Activated CD4-positive, alpha-beta T cell treated with anti-CD3 and anti-CD28 coated beads for 36 hours (primary cell): ENCODE data around the gene ENPP5. TPM values are rescaled to one million over a fixed set of nuclear protein-coding genes. Genes with fewer than 3 reads are reported as not detected.
"Not testable (repeated sequence)": the region's sequence is repeated elsewhere in the genome, so short reads cannot be mapped to it uniquely, and the experiment has no call there.

Experiments used
- ATAC-seq: fragments of 200-7000 bp; cut with Tn5 transposase; one replicate; pipeline ENCODE4 v1.10.0; 2021; ENCODE audit warnings: mild to moderate bottlenecking, moderate library complexity
- CTCF ChIA-PET: fragments of 350-600 bp; sonication (Branson Sonifier 250); formaldehyde crosslinking; loops from one replicate; lab custom pipeline; 2021; ENCODE audit warnings: antibody characterized with exemption; lab: Charles Lee
- POLR2A ChIA-PET: fragments of 350-600 bp; sonication (Branson Sonifier 250); formaldehyde crosslinking; loops from one replicate; lab custom pipeline; 2021; ENCODE audit warnings: antibody characterized with exemption, inconsistent platforms; lab: Charles Lee
- DNase-seq: peaks from one replicate; pipeline ENCODE4 v3.0.0-alpha.2; 2020
- H3K27ac Mint-ChIP-seq: one replicate; pipeline ENCODE4 v1.8.0; 2021; ENCODE audit warnings: mixed read lengths
- H3K27me3 Mint-ChIP-seq: one replicate; pipeline ENCODE4 v1.8.0; 2021; ENCODE audit warnings: mixed read lengths
- H3K36me3 Mint-ChIP-seq: one replicate; pipeline ENCODE4 v1.8.0; 2021; ENCODE audit warnings: low read depth, mixed read lengths
- H3K4me1 Mint-ChIP-seq: one replicate; pipeline ENCODE4 v1.8.0; 2021; ENCODE audit warnings: mixed read lengths
- H3K4me3 Mint-ChIP-seq: one replicate; pipeline ENCODE4 v1.8.0; 2021; ENCODE audit warnings: mild to moderate bottlenecking, moderate library complexity, mixed read lengths
- H3K9me3 Mint-ChIP-seq: one replicate; pipeline ENCODE4 v1.8.0; 2021; ENCODE audit warnings: low read depth, mixed read lengths
- intact Hi-C, 2 experiments: fragments of 100-400 bp; cut with DNase I in 1 of 2; cut with micrococcal nuclease in 1 of 2; formaldehyde crosslinking; loops; one replicate each; pipeline versions ENCODE4 v1.14.2 to v1.15.1; 2022 to 2024; cut with DNase I, micrococcal nuclease
- total RNA-seq, 2 experiments: library from RNA; stranded (reverse); gene quantifications; one replicate each; pipeline ENCODE4 v1.2.3, GENCODE V29; 2021

Gene ENPP5
- total RNA-seq, 2 experiments from 2014 or later: 0.16 to 0.23 TPM

GRCh38 chr6:46174904-46175303 lies 4.1 kb upstream of the ENPP5 start:
- DNase-seq: no peak
- Mint-ChIP-seq H3K4me3 (no peak overlapping the region), H3K4me1 (peaks cover 21% of the 10 kb centered on the region), H3K36me3 (no peaks in the 10 kb centered on the region), H3K27ac (no peak overlapping the region), H3K27me3 (peaks cover 38% of the 10 kb centered on the region), H3K9me3 (no peaks in the 10 kb centered on the region)
- POLR2A ChIA-PET: no interaction called here
- CTCF ChIA-PET: no interaction called here
- intact Hi-C loops: loop anchor here (2.0 to 5.0 kb wide), 3 partner anchors 42 to 46 kb away; no protein-coding TSS in a partner anchor
- no peak for ATAC-seq

- H3K4me1 Mint-ChIP-seq: peaks cover 21% of the 10 kb centered on the region
- no peak overlapping the region for H3K4me3 Mint-ChIP-seq
- peaks cover 26% of the 10 kb centered on the region for H3K27me3 Mint-ChIP-seq
- no peaks in the 10 kb centered on the region for H3K9me3 Mint-ChIP-seq
- no peak for DNase-seq
- ChIA-PET POLR2A (no interaction called here), CTCF (no interaction called here)
- intact Hi-C loops: loop anchor here in 1 of 2 experiments (5.0 kb wide), 1 partner anchor 40 kb away; no protein-coding TSS in a partner anchor
- H3K27ac Mint-ChIP-seq: no peak overlapping the region
- no peaks in the 10 kb centered on the region for H3K36me3 Mint-ChIP-seq
- no peak for ATAC-seq
Observed at GRCh38 chr6:46172176-46172575, 1.4 kb upstream of the ENPP5 start.

- DNase-seq: no peak
- Mint-ChIP-seq H3K4me3 (no peak overlapping the region), H3K27ac (no peak overlapping the region), H3K9me3 (no peaks in the 10 kb centered on the region), H3K27me3 (peaks cover 3% of the 10 kb centered on the region), H3K4me1 (no peaks in the 10 kb centered on the region), H3K36me3 (no peaks in the 10 kb centered on the region)
- intact Hi-C loops: no loop called here
- ChIA-PET POLR2A (no interaction called here), CTCF (no interaction called here)
- no peak for ATAC-seq
Observed at GRCh38 chr6:46160102-46160501, 10.7 kb downstream of the ENPP5 start.

GRCh38 chr6:46159229-46159628 lies 11.6 kb downstream of the ENPP5 start:
- no peak for ATAC-seq
- no peaks in the 10 kb centered on the region for H3K36me3 Mint-ChIP-seq
- no peak overlapping the region for H3K27ac Mint-ChIP-seq
- no peak overlapping the region for H3K4me3 Mint-ChIP-seq
- CTCF ChIA-PET: no interaction called here
- H3K4me1 Mint-ChIP-seq: no peaks in the 10 kb centered on the region
- no peaks in the 10 kb centered on the region for H3K9me3 Mint-ChIP-seq
- DNase-seq: no peak
- peaks cover 3% of the 10 kb centered on the region for H3K27me3 Mint-ChIP-seq
- POLR2A ChIA-PET: no interaction called here
- intact Hi-C loops: no loop called here

- peaks cover 3% of the 10 kb centered on the region for H3K27me3 Mint-ChIP-seq
- no peak for ATAC-seq
- no peaks in the 10 kb centered on the region for H3K36me3 Mint-ChIP-seq
- H3K27ac Mint-ChIP-seq: no peak overlapping the region
- ChIA-PET CTCF (interaction anchor here (0.7 kb wide), 1 partner anchor 403 kb away, joined by 5 read pairs; no protein-coding TSS in a partner anchor), POLR2A (no interaction called here)
- DNase-seq: no peak
- no peaks in the 10 kb centered on the region for H3K9me3 Mint-ChIP-seq
- intact Hi-C loops: no loop called here
- H3K4me1 Mint-ChIP-seq: no peaks in the 10 kb centered on the region
- H3K4me3 Mint-ChIP-seq: no peak overlapping the region
Observed at GRCh38 chr6:46156701-46157100, 14.1 kb downstream of the ENPP5 start.

GRCh38 chr6:46149066-46149465 lies 21.7 kb downstream of the ENPP5 start:
- ATAC-seq, intact Hi-C loops, H3K27me3 Mint-ChIP-seq, CTCF ChIA-PET, H3K4me3 Mint-ChIP-seq, H3K9me3 Mint-ChIP-seq, H3K27ac Mint-ChIP-seq, POLR2A ChIA-PET, H3K4me1 Mint-ChIP-seq, H3K36me3 Mint-ChIP-seq, DNase-seq: not testable (repeated sequence)

GRCh38 chr6:46144270-46144669 lies 26.5 kb downstream of the ENPP5 start:
- intact Hi-C loops: no loop called here
- no peaks in the 10 kb centered on the region for H3K4me1 Mint-ChIP-seq
- no peaks in the 10 kb centered on the region for H3K27me3 Mint-ChIP-seq
- no peak overlapping the region for H3K27ac Mint-ChIP-seq
- no peak overlapping the region for H3K4me3 Mint-ChIP-seq
- ChIA-PET CTCF (no interaction called here), POLR2A (no interaction called here)
- ATAC-seq: no peak
- H3K9me3 Mint-ChIP-seq: no peaks in the 10 kb centered on the region
- peaks cover 6% of the 10 kb centered on the region for H3K36me3 Mint-ChIP-seq
- DNase-seq: no peak

- ChIA-PET POLR2A (no interaction called here), CTCF (interaction anchor here (0.8 to 1.5 kb wide), 4 partner anchors 9 to 15 kb away, joined by 3 to 6 read pairs (median 4); no protein-coding TSS in a partner anchor)
- intact Hi-C loops: no loop called here
- Mint-ChIP-seq H3K27me3 (no peaks in the 10 kb centered on the region), H3K9me3 (no peaks in the 10 kb centered on the region), H3K36me3 (peaks cover 8% of the 10 kb centered on the region), H3K4me3 (no peak overlapping the region), H3K4me1 (peaks cover 27% of the 10 kb centered on the region), H3K27ac (no peak overlapping the region)
- DNase-seq: no peak
- ATAC-seq: no peak
Observed at GRCh38 chr6:46138281-46138680, 32.5 kb downstream of the ENPP5 start.

- ChIA-PET CTCF (interaction anchor here (1.5 kb wide), 1 partner anchor 11 kb away, joined by 6 read pairs; no protein-coding TSS in a partner anchor), POLR2A (no interaction called here)
- Mint-ChIP-seq H3K4me1 (peaks cover 27% of the 10 kb centered on the region), H3K4me3 (no peak overlapping the region), H3K27me3 (no peaks in the 10 kb centered on the region), H3K36me3 (peaks cover 4% of the 10 kb centered on the region), H3K27ac (no peak overlapping the region), H3K9me3 (no peaks in the 10 kb centered on the region)
- DNase-seq (no peak), ATAC-seq (peak; percentile 65)
- intact Hi-C loops: no loop called here
Observed at GRCh38 chr6:46137387-46137786, 33.4 kb downstream of the ENPP5 start.

- intact Hi-C loops: no loop called here
- H3K27ac Mint-ChIP-seq: no peak overlapping the region
- H3K4me3 Mint-ChIP-seq: no peak overlapping the region
- peaks cover 3% of the 10 kb centered on the region for H3K36me3 Mint-ChIP-seq
- DNase-seq (no peak), ATAC-seq (no peak)
- H3K9me3 Mint-ChIP-seq: no peaks in the 10 kb centered on the region
- ChIA-PET POLR2A (no interaction called here), CTCF (interaction anchor here (0.6 to 1.5 kb wide), 2 partner anchors 11 to 1072 kb away, joined by 3 to 6 read pairs; no protein-coding TSS in a partner anchor)
- no peaks in the 10 kb centered on the region for H3K27me3 Mint-ChIP-seq
- peaks cover 28% of the 10 kb centered on the region for H3K4me1 Mint-ChIP-seq
Observed at GRCh38 chr6:46136831-46137230, 33.9 kb downstream of the ENPP5 start.

GRCh38 chr6:46135176-46135575 lies 35.6 kb downstream of the ENPP5 start:
- Mint-ChIP-seq H3K9me3 (no peaks in the 10 kb centered on the region), H3K4me3 (no peak overlapping the region), H3K27me3 (no peaks in the 10 kb centered on the region), H3K27ac (no peak overlapping the region), H3K36me3 (peaks cover 2% of the 10 kb centered on the region), H3K4me1 (peaks cover 32% of the 10 kb centered on the region)
- peak; percentile 39 for ATAC-seq
- POLR2A ChIA-PET: no interaction called here
- DNase-seq: no peak
- intact Hi-C loops: no loop called here
- CTCF ChIA-PET: interaction anchor here (0.6 to 1.0 kb wide), 2 partner anchors 8 to 57 kb away, joined by 3 read pairs; no protein-coding TSS in a partner anchor

- no peak overlapping the region for H3K4me3 Mint-ChIP-seq
- ChIA-PET POLR2A (no interaction called here), CTCF (interaction anchor here (0.7 kb wide), 1 partner anchor 14 kb away, joined by 3 read pairs; no protein-coding TSS in a partner anchor)
- H3K27me3 Mint-ChIP-seq: no peaks in the 10 kb centered on the region
- ATAC-seq (no peak), DNase-seq (no peak)
- H3K9me3 Mint-ChIP-seq: no peaks in the 10 kb centered on the region
- intact Hi-C loops: loop anchor here in 1 of 2 experiments (5.0 kb wide), 1 partner anchor 38 kb away; the partner anchor contains the start of gene ENPP5
- H3K27ac Mint-ChIP-seq: no peak overlapping the region
- peaks cover 32% of the 10 kb centered on the region for H3K4me1 Mint-ChIP-seq
- H3K36me3 Mint-ChIP-seq: peaks cover 2% of the 10 kb centered on the region
Observed at GRCh38 chr6:46134216-46134615, 36.6 kb downstream of the ENPP5 start.
